Kidney (tissue), 14 donors: ENCODE data around the gene KLHL29. TPM values are rescaled to one million over a fixed set of nuclear protein-coding genes. Genes with fewer than 3 reads are reported as not detected.

Experiments used
- DNase-seq, 5 donors: peaks; one replicate each; pipeline ENCODE4 v3.0.0-alpha.2; 2013 to 2020
- FAIRE-seq: peaks from 2 replicates; lab custom pipeline; 2012; peaks lifted over from hg19 to GRCh38; lab: Jason Lieb, UNC
- H3K27ac ChIP-seq, 2 donors: one replicate each; pipeline ENCODE4 v1.7.0; 2013; ENCODE audit warnings: low read depth in 2 of 2, low read length in 2 of 2, inconsistent platforms in 1 of 2
- H3K27me3 ChIP-seq: one replicate; pipeline ENCODE4 v1.7.1; 2013; ENCODE audit warnings: low read length, inconsistent platforms; ENCODE audit not compliant: control insufficient read depth, insufficient read depth
- H3K36me3 ChIP-seq, 3 donors: one replicate each; pipeline versions ENCODE4 v1.7.0 to v1.7.1; 2013; ENCODE audit warnings: low read length in 3 of 3, control low read depth in 1 of 3, inconsistent platforms in 1 of 3; ENCODE audit not compliant: insufficient read depth in 3 of 3, control insufficient read depth in 2 of 3
- H3K4me1 ChIP-seq, 3 donors: one replicate each; pipeline versions ENCODE4 v1.7.0 to v1.7.1; 2013; ENCODE audit warnings: low read length in 3 of 3, inconsistent platforms in 1 of 3, low read depth in 1 of 3; ENCODE audit not compliant: control insufficient read depth in 2 of 3, insufficient read depth in 2 of 3
- H3K4me3 ChIP-seq, 3 donors: one replicate each; pipeline versions ENCODE4 v1.7.0 to v1.8.1; 2013; ENCODE audit warnings: low read length in 3 of 3, control low read depth in 1 of 3, inconsistent platforms in 1 of 3
- H3K9ac ChIP-seq, 3 donors: one replicate each; pipeline versions ENCODE4 v1.7.0 to v1.7.1; 2013; ENCODE audit warnings: low read length in 3 of 3, control low read depth in 1 of 3, inconsistent platforms in 1 of 3
- H3K9me3 ChIP-seq, 3 donors: one replicate each; pipeline versions ENCODE4 v1.7.0 to v1.7.1; 2013; ENCODE audit warnings: low read length in 3 of 3, control low read depth in 1 of 3, inconsistent platforms in 1 of 3; ENCODE audit not compliant: control insufficient read depth in 2 of 3, insufficient read depth in 1 of 3
- CTCF ChIP-seq: IDR thresholded peaks from 3 replicates; pipeline ENCODE4 v1.5.1; 2012; ENCODE audit warnings: mild to moderate bottlenecking, moderate library complexity, borderline replicate concordance; ENCODE audit not compliant: insufficient read depth; ENCODE audit errors: extremely low read depth
- intact Hi-C: fragments of 100-400 bp; cut with DNase I; formaldehyde crosslinking; loops from one replicate; pipeline ENCODE4 v1.11.1; 2022
- polyA plus RNA-seq: library from polyadenylated mRNA; stranded (reverse); fragments of 350-450 nt; fragmentation: Illumina TruSeq; extraction: RNeasy Lipid Tissue Mini Kit (QIAGEN cat#74804); gene quantifications from one replicate; pipeline ENCODE4 v1.2.3, GENCODE V29; 2014; ENCODE audit warnings: low read depth, low replicate concordance; ENCODE audit not compliant: insufficient read depth
- total RNA-seq: library from RNA; stranded (reverse); fragmentation: NEBNext Ultra II Directional; extraction: Animal tissue kit (Norgen Biotek cat#: 25700); gene quantifications from one replicate; pipeline ENCODE4 v1.2.1, GENCODE V29; 2021
- donor health status: control.
- donor health status: control.
- donor health status: control.
- donor health status: control.
- donor health status: control.
- donor health status: DM: yes; HTN: yes; CAD: no.
- donor health status: Normal renal cell carcinoma (clear cell type).

KLHL29 gene
- total and polyA plus RNA-seq, 2 donors from 2014 or later: 1.5 to 10.5 TPM

- Histone ChIP-seq H3K4me1 (no peaks in the 10 kb centered on the region), H3K9ac (no peak overlapping the region), H3K4me3 (no peak overlapping the region), H3K27me3 (no peaks in the 10 kb centered on the region), H3K36me3 (no peaks in the 10 kb centered on the region), H3K27ac (no peak overlapping the region), H3K9me3 (no peaks in the 10 kb centered on the region)
- DNase-seq (peak in 3 of 5 donors; percentile 17 to 51 (median 47)), FAIRE-seq (no peak)
- intact Hi-C loops: no loop called here
- no peak for TF ChIP-seq CTCF
These were observed 300.2 kb downstream of the KLHL29 start for GRCh38 chr2:23685181-23685580.

DNA sequence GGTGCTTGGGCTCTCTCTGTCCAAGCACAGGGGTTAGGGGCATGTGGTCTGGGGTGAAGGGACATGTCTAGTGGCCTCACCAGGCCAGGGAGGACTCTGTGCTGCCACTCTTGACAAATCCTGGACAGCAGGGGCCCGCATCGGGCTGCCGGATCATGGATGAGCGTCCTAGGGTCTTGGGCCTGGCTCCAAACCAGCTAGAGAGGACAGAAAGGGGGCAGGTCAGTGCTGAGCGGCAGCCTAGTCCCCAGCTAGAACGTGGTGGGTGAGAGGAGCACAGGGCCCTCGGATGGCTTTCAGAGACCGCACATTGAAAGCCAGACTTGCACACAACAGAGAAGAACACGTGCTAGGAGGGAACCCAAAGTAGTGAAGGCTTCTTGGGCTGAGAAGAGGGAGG is 300.7 kb downstream of the KLHL29 start:
- Histone ChIP-seq H3K36me3 (no peaks in the 10 kb centered on the region), H3K27ac (no peak overlapping the region), H3K4me1 (no peaks in the 10 kb centered on the region), H3K9ac (no peak overlapping the region), H3K9me3 (no peaks in the 10 kb centered on the region), H3K27me3 (no peaks in the 10 kb centered on the region), H3K4me3 (no peak overlapping the region)
- FAIRE-seq (no peak), DNase-seq (no peak)
- TF ChIP-seq CTCF: no peak
- intact Hi-C loops: no loop called here

DNA sequence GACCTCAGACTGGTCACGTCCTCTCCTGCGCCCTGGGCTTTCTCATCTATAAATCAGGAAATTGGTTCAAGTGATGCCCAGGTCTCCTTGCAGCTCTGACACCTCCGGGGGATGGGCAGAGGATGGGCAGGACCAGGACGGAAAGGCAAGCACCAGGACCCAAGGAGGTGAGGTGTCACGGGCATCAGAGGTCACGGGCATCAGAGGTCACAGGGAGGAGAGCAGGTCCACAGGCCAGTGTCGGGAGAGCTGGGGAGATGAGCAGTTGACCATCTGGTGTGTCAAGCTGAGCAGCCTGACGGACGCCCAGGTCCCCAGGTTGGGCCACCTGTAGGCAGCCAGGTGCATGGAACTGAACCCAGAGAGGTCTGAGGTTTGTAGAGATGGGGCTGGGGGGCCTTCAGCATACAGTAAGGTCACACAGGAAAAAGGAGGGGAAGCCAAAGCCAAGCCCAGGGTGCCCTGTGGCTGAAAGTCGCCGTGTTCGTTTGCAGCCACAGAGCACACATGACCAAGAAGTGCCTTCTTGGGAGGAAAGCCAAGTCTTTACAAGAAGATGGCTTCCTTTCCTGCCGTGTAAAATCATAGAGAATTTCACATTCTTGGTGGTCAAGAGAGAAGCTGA is 301.5 kb downstream of the KLHL29 start:
- no peak for FAIRE-seq
- Histone ChIP-seq H3K9ac (no peak overlapping the region), H3K9me3 (no peaks in the 10 kb centered on the region), H3K4me1 (no peaks in the 10 kb centered on the region), H3K4me3 (no peak overlapping the region), H3K27ac (no peak overlapping the region), H3K27me3 (no peaks in the 10 kb centered on the region), H3K36me3 (peaks cover 0 to 2% (median 0%) of the 10 kb centered on the region in 3 donors)
- TF ChIP-seq CTCF: no peak
- DNase-seq: no peak
- intact Hi-C loops: no loop called here

DNA sequence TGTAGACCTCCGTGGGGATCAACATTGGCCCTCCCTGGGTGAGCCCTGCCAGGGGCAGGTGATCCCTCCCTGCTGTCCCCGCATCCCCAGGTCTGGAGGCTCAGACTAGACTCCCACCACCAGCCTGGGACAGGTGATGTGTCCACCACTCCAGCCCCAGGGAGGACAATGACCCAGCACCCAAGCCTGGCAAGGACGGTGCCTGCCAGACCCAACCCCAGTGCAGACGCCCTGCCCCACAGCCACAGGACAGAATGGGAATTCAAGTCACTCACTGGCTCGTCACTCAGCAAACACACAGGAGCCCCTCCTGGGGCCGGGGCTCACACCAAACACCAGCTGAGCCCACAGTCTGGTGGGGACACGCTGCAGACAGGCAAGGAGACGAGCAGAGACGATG is 302.2 kb downstream of the KLHL29 start:
- no peak for TF ChIP-seq CTCF
- Histone ChIP-seq H3K4me1 (no peaks in the 10 kb centered on the region), H3K36me3 (peaks cover 0 to 5% (median 2%) of the 10 kb centered on the region in 3 donors), H3K9me3 (no peaks in the 10 kb centered on the region), H3K4me3 (no peak overlapping the region), H3K27me3 (no peaks in the 10 kb centered on the region), H3K27ac (no peak overlapping the region), H3K9ac (no peak overlapping the region)
- DNase-seq (no peak), FAIRE-seq (no peak)
- intact Hi-C loops: no loop called here
